ENCODE data around the gene LTBP4.

DNA sequence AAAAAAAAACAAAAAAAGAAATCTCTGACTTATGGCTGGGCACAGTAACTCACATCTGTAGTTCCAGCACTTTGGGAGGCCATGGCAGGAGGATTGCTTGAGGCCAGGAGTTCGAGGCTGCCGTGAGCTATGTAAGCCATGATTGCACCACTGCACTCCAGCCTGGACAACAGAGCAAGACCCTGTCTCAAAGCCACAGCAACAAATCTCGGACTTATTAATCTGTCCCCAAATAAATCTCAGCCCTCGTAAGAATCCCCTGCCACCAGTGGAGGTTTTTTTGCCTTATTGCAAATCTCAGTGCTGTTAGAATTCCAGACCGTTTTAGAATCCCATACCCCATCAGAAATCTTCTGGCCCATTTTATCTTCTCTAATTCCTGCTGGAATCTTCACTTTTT, 19.6 kb upstream of the LTBP4 start:
- TF ChIP-seq, protein P1, sequence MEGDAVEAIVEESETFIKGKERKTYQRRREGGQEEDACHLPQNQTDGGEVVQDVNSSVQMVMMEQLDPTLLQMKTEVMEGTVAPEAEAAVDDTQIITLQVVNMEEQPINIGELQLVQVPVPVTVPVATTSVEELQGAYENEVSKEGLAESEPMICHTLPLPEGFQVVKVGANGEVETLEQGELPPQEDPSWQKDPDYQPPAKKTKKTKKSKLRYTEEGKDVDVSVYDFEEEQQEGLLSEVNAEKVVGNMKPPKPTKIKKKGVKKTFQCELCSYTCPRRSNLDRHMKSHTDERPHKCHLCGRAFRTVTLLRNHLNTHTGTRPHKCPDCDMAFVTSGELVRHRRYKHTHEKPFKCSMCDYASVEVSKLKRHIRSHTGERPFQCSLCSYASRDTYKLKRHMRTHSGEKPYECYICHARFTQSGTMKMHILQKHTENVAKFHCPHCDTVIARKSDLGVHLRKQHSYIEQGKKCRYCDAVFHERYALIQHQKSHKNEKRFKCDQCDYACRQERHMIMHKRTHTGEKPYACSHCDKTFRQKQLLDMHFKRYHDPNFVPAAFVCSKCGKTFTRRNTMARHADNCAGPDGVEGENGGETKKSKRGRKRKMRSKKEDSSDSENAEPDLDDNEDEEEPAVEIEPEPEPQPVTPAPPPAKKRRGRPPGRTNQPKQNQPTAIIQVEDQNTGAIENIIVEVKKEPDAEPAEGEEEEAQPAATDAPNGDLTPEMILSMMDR (IDR thresholded peaks at IDR 0.05) = no peak
- TF ChIP-seq EZH2 (IDR thresholded peaks at IDR 0.05) = no peak
- TF ChIP-seq EZH2phosphoT487 (IDR thresholded peaks at IDR 0.05) = no peak
